OCI-LY7 (cell line): ENCODE measurements around the gene TFCP2L1. TPM values are rescaled to one million over a fixed set of nuclear protein-coding genes. Genes with fewer than 3 reads are reported as not detected.

ENCODE experiments used
- BruUV-seq: library from RNA; stranded (reverse); fragments of 400-500 nt; replicated peaks from 2 replicates; lab custom pipeline; 2021; lab: Mats Ljungman, UMichigan
- CTCF ChIA-PET: fragments of 300-600 bp; sonication (Branson Sonifier 250); formaldehyde crosslinking; loops from one replicate; lab custom pipeline; 2022; ENCODE audit warnings: antibody characterized with exemption; ENCODE audit not compliant: unreplicated experiment; lab: Charles Lee
- POLR2A ChIA-PET: fragments of 300-600 bp; sonication (Branson Sonifier 250); formaldehyde crosslinking; loops from one replicate; lab custom pipeline; 2022; ENCODE audit warnings: antibody characterized with exemption; lab: Charles Lee
- DNase-seq: peaks from one replicate; pipeline ENCODE4 v3.0.0-alpha.2; 2015; ENCODE audit warnings: low spot score
- H2AFZ ChIP-seq: fragments of 200-600 bp; sonication (generic), shearing (Covaris generic); 2 replicates; pipeline ENCODE4 v1.6.1; 2014; ENCODE audit warnings: mild to moderate bottlenecking, antibody characterized with exemption, low read length, moderate library complexity
- H3K27ac ChIP-seq: fragments of 200-600 bp; sonication (generic); 2 replicates; pipeline ENCODE4 v1.5.1; 2014; ENCODE audit warnings: mixed run types, low read depth, mild to moderate bottlenecking, moderate library complexity, low read length, inconsistent platforms; ENCODE audit not compliant: poor library complexity, severe bottlenecking
- H3K36me3 ChIP-seq: fragments of 200-600 bp; sonication (generic); 2 replicates; pipeline ENCODE4 v1.6.1; 2014; ENCODE audit warnings: mild to moderate bottlenecking, antibody characterized with exemption, low read length, moderate library complexity, mixed read lengths; ENCODE audit not compliant: insufficient read depth
- H3K4me1 ChIP-seq: fragments of 200-600 bp; sonication (generic); 2 replicates; pipeline ENCODE4 v1.5.1; 2014; ENCODE audit warnings: mild to moderate bottlenecking, low read length; ENCODE audit not compliant: insufficient read depth, poor library complexity, severe bottlenecking
- H3K4me2 ChIP-seq: fragments of 200-600 bp; sonication (generic); 2 replicates; pipeline ENCODE4 v1.6.1; 2014; ENCODE audit warnings: mild to moderate bottlenecking, low read length
- H3K4me3 ChIP-seq: fragments of 200-600 bp; sonication (generic); 2 replicates; pipeline ENCODE4 v1.5.1; 2014; ENCODE audit warnings: mild to moderate bottlenecking, low read depth, low read length; ENCODE audit not compliant: poor library complexity, severe bottlenecking
- H3K79me2 ChIP-seq: fragments of 200-600 bp; sonication (generic); 2 replicates; pipeline ENCODE4 v1.6.1; 2016; ENCODE audit warnings: low read depth, mild to moderate bottlenecking, low read length, moderate library complexity, mixed read lengths; ENCODE audit not compliant: insufficient read depth
- H3K9me2 ChIP-seq: fragments of 200-600 bp; sonication (generic); 2 replicates; pipeline ENCODE4 v1.6.1; 2016; ENCODE audit warnings: mild to moderate bottlenecking, low read length, mixed read lengths; ENCODE audit not compliant: insufficient read depth
- H3K9me3 ChIP-seq: fragments of 200-600 bp; sonication (generic); 2 replicates; pipeline ENCODE4 v1.6.1; 2014; ENCODE audit warnings: mild to moderate bottlenecking, mixed run types, low read length, mixed read lengths
- H4K20me1 ChIP-seq: fragments of 200-600 bp; sonication (generic); 2 replicates; pipeline ENCODE4 v1.6.1; 2014; ENCODE audit warnings: mild to moderate bottlenecking, antibody characterized with exemption, low read length, moderate library complexity, mixed read lengths; ENCODE audit not compliant: insufficient read depth
- EZH2phosphoT487 ChIP-seq: fragments of 200-600 bp; sonication (generic); IDR thresholded peaks from 2 replicates; pipeline ENCODE4 v1.6.1; 2018; ENCODE audit warnings: low read depth, borderline replicate concordance, mild to moderate bottlenecking, mixed run types, antibody characterized with exemption, low read length, moderate library complexity, mixed read lengths
- intact Hi-C: fragments of 100-400 bp; cut with micrococcal nuclease; formaldehyde crosslinking; loops from one replicate; pipeline ENCODE4 v1.10.0; 2022; ENCODE audit not compliant: unreplicated experiment
- total RNA-seq, 2 experiments: library from RNA; depleted of rRNA in 1 of 2; stranded (reverse); fragments of >200 nt in 1 of 2; shearing (Covaris generic) in 1 of 2; gene quantifications; 2 replicates each; pipeline ENCODE4 v1.2.3, GENCODE V29; 2014 to 2022
- TF ChIP-seq, protein P1 (sequence below): fragments of 200-600 bp; sonication (generic); conservative IDR thresholded peaks from 2 replicates; pipeline ENCODE4 v1.5.1; 2014; ENCODE audit warnings: mild to moderate bottlenecking, antibody characterized with exemption, low read length, moderate library complexity, mixed read lengths

Gene TFCP2L1
- total RNA-seq, 2 experiments from 2014 or later = 0.06 to 1.4 TPM

DNA sequence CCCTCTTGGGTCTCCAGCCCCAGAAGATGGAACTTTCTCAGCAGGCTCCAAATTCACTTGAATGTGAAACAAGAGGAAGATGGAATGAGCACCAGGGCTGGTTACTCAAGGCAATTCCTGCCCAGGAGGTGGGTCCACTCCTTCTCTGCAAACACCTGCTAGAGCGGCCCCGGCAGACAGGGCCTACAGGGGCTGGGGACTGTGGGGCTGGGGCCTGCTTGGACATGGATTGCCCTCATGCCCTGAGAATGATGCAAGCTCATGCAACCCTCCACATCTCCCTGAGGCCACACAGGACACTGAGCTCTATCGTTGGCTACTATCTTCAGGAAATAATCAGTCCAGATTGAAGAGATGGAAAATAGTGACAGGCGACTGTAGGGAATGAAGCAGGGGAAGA lies 39.1 kb downstream of the TFCP2L1 start:
- H3K4me2 ChIP-seq = no peak overlapping the region
- TF ChIP-seq, protein P1, sequence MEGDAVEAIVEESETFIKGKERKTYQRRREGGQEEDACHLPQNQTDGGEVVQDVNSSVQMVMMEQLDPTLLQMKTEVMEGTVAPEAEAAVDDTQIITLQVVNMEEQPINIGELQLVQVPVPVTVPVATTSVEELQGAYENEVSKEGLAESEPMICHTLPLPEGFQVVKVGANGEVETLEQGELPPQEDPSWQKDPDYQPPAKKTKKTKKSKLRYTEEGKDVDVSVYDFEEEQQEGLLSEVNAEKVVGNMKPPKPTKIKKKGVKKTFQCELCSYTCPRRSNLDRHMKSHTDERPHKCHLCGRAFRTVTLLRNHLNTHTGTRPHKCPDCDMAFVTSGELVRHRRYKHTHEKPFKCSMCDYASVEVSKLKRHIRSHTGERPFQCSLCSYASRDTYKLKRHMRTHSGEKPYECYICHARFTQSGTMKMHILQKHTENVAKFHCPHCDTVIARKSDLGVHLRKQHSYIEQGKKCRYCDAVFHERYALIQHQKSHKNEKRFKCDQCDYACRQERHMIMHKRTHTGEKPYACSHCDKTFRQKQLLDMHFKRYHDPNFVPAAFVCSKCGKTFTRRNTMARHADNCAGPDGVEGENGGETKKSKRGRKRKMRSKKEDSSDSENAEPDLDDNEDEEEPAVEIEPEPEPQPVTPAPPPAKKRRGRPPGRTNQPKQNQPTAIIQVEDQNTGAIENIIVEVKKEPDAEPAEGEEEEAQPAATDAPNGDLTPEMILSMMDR = no peak
- no peak for TF ChIP-seq EZH2phosphoT487
- no peaks in the 10 kb centered on the region for H3K9me2 ChIP-seq
- no peak overlapping the region for H3K4me3 ChIP-seq
- H4K20me1 ChIP-seq = no peaks in the 10 kb centered on the region
- no peaks in the 10 kb centered on the region for H3K4me1 ChIP-seq
- POLR2A ChIA-PET = no interaction called here
- no peaks in the 10 kb centered on the region for H3K9me3 ChIP-seq
- CTCF ChIA-PET = no interaction called here
- no peak overlapping the region for H3K27ac ChIP-seq
- H3K36me3 ChIP-seq = no peaks in the 10 kb centered on the region
- no peak for DNase-seq
- intact Hi-C loops = no loop called here
- no TSS peak for BruUV-seq
- no peak overlapping the region for H2AFZ ChIP-seq
- H3K79me2 ChIP-seq = no peaks in the 10 kb centered on the region

- no peak for DNase-seq
- H3K4me3 ChIP-seq = no peak overlapping the region
- H3K79me2 ChIP-seq = no peaks in the 10 kb centered on the region
- TF ChIP-seq, protein P1 = no peak
- no peak for TF ChIP-seq EZH2phosphoT487
- H3K36me3 ChIP-seq = no peaks in the 10 kb centered on the region
- H3K9me3 ChIP-seq = no peaks in the 10 kb centered on the region
- no peak overlapping the region for H3K27ac ChIP-seq
- intact Hi-C loops = no loop called here
- CTCF ChIA-PET = no interaction called here
- H3K4me2 ChIP-seq = no peak overlapping the region
- BruUV-seq = no TSS peak
- no peaks in the 10 kb centered on the region for H4K20me1 ChIP-seq
- no peaks in the 10 kb centered on the region for H3K4me1 ChIP-seq
- POLR2A ChIA-PET = no interaction called here
- no peaks in the 10 kb centered on the region for H3K9me2 ChIP-seq
- H2AFZ ChIP-seq = no peak overlapping the region
Observed at GRCh38 chr2:121245120-121245820, 39.7 kb downstream of the TFCP2L1 start.

DNA sequence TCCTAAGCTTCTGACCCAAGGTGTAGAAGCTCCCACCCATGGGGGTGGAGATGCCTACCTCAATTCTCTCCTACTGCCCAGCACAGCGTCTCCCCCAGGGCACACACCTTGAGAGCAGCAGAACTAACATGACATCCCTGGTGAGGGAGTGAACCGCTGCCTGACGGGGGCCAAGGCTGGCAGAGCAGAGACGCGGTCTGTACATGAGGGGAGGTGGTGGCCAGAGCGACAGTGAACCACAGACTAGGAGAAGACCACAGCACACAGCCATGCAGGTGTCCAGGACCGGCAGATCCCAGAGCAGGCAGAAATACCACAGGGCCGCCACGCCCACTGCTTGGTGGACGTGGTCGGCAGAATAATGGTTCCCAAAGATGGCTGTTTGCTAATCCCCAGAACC lies 40.4 kb downstream of the TFCP2L1 start:
- Histone ChIP-seq H3K9me2 (no peaks in the 10 kb centered on the region), H2AFZ (no peak overlapping the region), H3K4me3 (no peak overlapping the region), H3K9me3 (no peaks in the 10 kb centered on the region), H3K4me2 (no peak overlapping the region), H3K4me1 (no peaks in the 10 kb centered on the region), H3K27ac (no peak overlapping the region), H3K79me2 (no peaks in the 10 kb centered on the region), H4K20me1 (no peaks in the 10 kb centered on the region), H3K36me3 (no peaks in the 10 kb centered on the region)
- CTCF ChIA-PET = no interaction called here
- BruUV-seq = no TSS peak
- no peak for DNase-seq
- POLR2A ChIA-PET = no interaction called here
- intact Hi-C loops = no loop called here
- TF ChIP-seq, protein P1 = no peak
- TF ChIP-seq EZH2phosphoT487 = no peak
